C4-2B (cell line): Measurements from ENCODE around the gene TSPAN15.

ENCODE experiments used
- ZFX ChIP-seq: fragments of 450-650 bp; IDR thresholded peaks from 2 replicates; pipeline ENCODE4 v1.6.1; 2017
- TF ChIP-seq, protein P1 (sequence below): fragments of 450-650 bp; conservative IDR thresholded peaks from 2 replicates; pipeline ENCODE4 v1.5.1; 2017; ENCODE audit warnings: mild to moderate bottlenecking

DNA sequence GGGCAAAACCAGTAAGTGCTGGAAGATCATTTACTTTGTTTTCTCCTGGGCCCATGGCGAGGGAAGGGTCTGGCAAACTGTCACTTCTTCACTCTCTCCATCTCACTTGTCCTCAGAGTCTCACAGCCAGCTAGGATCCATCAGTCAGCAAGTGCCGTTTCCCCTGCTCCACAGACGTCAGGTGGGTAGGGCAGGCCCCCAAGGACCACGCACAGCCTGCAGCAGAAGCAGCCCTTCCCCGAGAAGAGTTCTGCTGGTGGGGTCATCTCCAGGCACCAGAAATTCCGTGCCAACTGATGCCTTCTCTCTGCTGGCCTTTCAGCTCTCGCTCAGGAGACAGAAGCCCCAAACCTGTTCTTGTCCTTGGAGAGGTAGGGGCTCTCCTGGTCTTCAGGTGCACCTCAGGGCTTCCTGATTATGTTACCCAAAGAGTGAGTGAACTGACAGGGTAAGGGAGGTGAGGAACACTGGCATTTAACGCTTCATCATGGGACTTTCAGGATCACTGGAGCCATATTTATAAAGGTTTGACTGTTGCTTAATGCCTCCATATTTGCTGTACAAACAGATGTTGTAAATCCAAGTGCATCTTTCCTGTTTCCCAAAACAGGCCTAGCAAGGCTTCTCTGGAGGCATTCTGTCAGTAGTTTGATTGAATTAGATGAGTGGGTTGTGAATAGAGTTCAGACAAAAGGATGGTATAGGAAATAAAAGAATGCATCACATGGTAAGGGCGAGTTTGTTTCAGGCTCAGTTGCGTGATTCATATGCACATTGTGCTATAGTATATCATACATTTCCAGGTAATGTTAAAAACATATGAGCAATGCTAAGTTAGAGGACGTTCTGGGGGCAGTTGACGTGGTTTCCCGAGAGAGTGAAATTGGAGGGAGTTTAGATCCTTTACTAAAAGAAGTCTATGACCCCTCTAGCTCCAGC lies 13.7 kb upstream of the TSPAN15 start:
- TF ChIP-seq, protein P1, sequence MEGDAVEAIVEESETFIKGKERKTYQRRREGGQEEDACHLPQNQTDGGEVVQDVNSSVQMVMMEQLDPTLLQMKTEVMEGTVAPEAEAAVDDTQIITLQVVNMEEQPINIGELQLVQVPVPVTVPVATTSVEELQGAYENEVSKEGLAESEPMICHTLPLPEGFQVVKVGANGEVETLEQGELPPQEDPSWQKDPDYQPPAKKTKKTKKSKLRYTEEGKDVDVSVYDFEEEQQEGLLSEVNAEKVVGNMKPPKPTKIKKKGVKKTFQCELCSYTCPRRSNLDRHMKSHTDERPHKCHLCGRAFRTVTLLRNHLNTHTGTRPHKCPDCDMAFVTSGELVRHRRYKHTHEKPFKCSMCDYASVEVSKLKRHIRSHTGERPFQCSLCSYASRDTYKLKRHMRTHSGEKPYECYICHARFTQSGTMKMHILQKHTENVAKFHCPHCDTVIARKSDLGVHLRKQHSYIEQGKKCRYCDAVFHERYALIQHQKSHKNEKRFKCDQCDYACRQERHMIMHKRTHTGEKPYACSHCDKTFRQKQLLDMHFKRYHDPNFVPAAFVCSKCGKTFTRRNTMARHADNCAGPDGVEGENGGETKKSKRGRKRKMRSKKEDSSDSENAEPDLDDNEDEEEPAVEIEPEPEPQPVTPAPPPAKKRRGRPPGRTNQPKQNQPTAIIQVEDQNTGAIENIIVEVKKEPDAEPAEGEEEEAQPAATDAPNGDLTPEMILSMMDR = no peak
- TF ChIP-seq ZFX = no peak
